ENCODE results near the gene RTN4.

RTN4 gene

GRCh38 chr2:55043841-55044240, 6.4 kb downstream of the RTN4 start:
- in situ Hi-C loops (cut with MboI; ENCODE audit: low sequenced_read_pairs), result no loop called here

- in situ Hi-C loops (cut with MboI; ENCODE audit: low sequenced_read_pairs), result no loop called here
Measured at GRCh38 chr2:55038428-55038827, 11.8 kb downstream of the RTN4 start.

- in situ Hi-C loops (cut with MboI; ENCODE audit: low sequenced_read_pairs), result no loop called here
Measured at GRCh38 chr2:55035716-55036115, 14.5 kb downstream of the RTN4 start.

GRCh38 chr2:55033921-55034320, 16.3 kb downstream of the RTN4 start:
- in situ Hi-C loops (cut with MboI; ENCODE audit: low sequenced_read_pairs), result no loop called here

DNA sequence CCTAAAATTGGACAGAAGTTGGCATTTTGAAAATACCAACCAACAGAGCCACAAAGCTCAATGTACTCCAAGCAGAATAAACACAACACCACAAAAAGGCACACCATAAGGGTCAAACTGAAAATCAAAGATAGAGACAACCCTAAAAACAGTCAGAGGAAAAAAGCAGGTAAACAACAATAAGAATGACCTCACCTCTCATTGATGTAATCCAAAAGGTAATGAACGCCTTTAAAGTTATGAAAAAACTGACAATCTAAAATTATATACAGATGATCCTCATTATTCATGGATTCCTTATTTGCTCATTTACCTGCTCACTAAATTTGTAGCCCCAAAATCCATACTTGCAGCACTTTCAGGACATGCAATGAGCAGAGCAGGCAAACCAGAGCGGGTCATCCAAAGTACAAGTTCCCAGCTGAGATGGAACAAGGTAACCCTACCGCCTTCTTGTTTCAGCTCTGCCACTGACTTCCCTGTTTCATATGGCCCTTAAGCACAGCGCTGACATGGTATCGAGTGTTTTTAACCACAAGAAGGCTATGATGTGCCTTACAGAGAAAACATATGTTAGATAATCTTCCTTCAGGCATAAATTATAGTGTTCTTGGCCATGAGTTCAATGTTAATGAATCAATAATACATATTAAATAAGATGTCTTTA, 17.0 kb downstream of the RTN4 start:
- in situ Hi-C loops (cut with MboI; ENCODE audit: low sequenced_read_pairs), result no loop called here

DNA sequence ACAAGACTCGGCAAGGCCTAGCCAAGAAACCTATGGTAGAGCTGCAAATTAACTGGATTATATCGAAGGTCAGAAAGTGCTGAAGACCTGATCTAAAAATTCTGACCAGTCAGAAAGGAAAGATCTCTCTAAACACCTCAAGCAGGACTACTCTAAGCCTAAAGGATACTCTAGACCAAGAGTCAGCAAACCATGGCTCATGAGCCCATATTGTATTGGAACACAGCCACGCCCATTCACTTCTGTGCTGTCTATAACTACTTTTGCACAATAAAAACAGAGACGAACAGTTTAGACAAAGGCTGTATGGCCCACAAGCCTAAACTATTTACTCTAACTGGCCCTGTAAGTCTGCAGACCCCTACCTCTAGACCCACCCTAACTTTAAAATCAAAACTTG, 18.7 kb downstream of the RTN4 start:
- in situ Hi-C loops (cut with MboI; ENCODE audit: low sequenced_read_pairs), result no loop called here

GRCh38 chr2:55030766-55031165, 19.5 kb downstream of the RTN4 start:
- in situ Hi-C loops (cut with MboI; ENCODE audit: low sequenced_read_pairs), result no loop called here

DNA sequence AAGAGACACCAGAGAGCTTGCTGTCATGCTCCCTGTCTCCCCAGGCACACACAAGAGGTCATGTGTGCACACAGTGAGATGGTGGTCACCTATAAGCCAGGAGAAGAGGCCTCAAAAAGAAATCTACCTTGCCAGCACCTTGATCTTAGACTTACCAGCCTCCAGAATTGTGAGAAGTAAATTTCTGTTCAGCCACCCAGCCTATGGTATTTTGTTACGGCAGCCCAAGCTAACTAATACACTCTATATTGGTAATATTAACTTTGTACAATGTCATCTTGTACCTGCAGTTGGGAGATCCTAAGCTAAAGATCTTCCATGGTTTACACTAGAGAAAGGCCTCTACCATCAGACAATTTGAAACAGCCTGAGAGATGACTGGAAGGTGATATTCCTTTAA, 21.2 kb downstream of the RTN4 start:
- in situ Hi-C loops (cut with MboI; ENCODE audit: low sequenced_read_pairs), result no loop called here

- in situ Hi-C loops (cut with MboI; ENCODE audit: low sequenced_read_pairs), result no loop called here
Measured at GRCh38 chr2:55027226-55027625, 23.0 kb downstream of the RTN4 start.

- in situ Hi-C loops (cut with MboI; ENCODE audit: low sequenced_read_pairs), result no loop called here
Measured at GRCh38 chr2:55026202-55026601, 24.0 kb downstream of the RTN4 start.

- in situ Hi-C loops (cut with MboI; ENCODE audit: low sequenced_read_pairs), result no loop called here
Measured at GRCh38 chr2:55025627-55026026, 24.6 kb downstream of the RTN4 start.

GRCh38 chr2:55025082-55025481, 25.2 kb downstream of the RTN4 start:
- in situ Hi-C loops (cut with MboI; ENCODE audit: low sequenced_read_pairs), result no loop called here

DNA sequence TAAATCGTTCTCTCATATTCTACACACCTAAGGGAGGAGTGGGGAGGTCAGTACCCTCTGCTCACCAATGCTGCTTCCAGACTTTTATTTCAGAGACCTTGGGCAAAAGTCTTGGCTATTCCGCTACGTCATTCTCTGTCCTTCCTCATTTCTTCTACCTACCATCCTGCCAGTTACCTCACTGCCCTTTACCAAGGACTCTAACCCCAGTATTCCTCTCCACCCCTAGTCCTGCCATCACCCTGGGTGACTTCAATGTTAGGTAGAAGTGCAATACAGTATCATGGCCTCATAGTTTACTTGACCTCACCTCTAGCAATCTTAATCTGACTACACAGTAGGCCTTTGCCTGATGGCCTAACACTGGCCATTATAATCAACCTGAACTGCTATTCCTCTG, 27.8 kb downstream of the RTN4 start:
- in situ Hi-C loops (cut with MboI; ENCODE audit: low sequenced_read_pairs), result no loop called here

GRCh38 chr2:55019526-55020258, 30.6 kb downstream of the RTN4 start:
- in situ Hi-C loops (cut with MboI; ENCODE audit: low sequenced_read_pairs), result no loop called here

DNA sequence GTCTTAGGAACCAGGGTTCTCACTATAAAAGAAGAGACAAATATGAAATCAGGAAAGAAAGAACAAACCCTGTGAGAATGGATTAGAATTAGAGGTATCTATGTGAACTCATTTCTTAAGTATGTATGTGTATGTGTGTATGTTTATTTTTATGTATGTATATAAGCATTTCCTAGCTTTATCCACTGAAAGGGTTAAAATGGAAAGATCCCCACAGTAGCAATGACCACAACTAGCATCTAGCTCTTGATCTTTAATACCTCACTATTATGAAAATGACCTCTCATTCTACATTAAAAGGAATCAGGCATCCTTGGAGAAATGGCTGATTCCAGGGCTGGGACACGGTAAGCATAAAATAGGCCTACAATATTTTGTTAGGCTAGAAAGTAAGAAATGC, 31.6 kb downstream of the RTN4 start:
- in situ Hi-C loops (cut with MboI; ENCODE audit: low sequenced_read_pairs), result no loop called here

- in situ Hi-C loops (cut with MboI; ENCODE audit: low sequenced_read_pairs), result no loop called here
Measured at GRCh38 chr2:55017880-55018279, 32.4 kb downstream of the RTN4 start.

- in situ Hi-C loops (cut with MboI; ENCODE audit: low sequenced_read_pairs), result no loop called here
Measured at GRCh38 chr2:55017428-55017827, 32.8 kb downstream of the RTN4 start.

- in situ Hi-C loops (cut with MboI; ENCODE audit: low sequenced_read_pairs), result no loop called here
Measured at GRCh38 chr2:55014962-55015939, 35.0 kb downstream of the RTN4 start.

- in situ Hi-C loops (cut with MboI; ENCODE audit: low sequenced_read_pairs), result no loop called here
Measured at GRCh38 chr2:55013936-55014335, 36.3 kb downstream of the RTN4 start.

DNA sequence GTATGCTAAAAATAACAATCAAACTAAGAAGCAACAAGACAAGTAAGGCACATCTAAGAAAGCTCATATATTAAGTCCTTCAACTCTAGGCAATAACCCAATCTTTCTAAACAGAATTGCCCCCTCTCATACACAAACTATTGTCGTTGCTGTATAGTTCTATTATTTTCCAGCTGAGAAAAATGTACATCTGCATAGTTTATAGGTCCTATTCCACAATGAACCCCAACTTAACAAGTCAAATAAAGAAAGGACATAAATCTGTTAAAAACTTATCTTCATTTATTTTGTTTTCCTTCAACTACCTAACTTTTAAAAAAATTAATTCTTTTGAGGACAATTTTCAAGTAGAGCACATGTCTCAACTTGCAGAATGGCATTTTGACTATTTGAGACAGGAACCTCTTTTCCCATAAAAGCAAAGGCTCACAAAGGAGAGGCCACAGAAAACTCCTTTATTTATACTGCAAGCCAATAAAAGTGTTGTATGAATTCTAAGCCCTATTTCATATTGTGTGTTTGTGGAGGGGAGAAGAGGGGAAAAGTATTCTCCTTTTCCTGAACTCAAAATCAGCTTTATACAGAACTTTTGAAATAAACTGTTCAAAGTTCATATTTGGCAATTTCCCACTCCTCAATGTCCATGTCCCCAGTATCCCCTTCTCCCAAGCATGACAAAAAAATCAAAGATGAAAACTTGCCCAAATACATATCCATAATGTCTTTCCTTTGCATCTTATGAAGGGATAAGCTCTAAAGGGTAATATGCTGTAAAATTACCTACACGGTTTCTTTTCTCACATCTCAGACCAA, 37.4 kb downstream of the RTN4 start:
- in situ Hi-C loops (cut with MboI; ENCODE audit: low sequenced_read_pairs), result no loop called here
